Neutrophil (primary cell): ENCODE results near the gene PDZRN3.
"Not testable (repeated sequence)": the region's sequence is repeated elsewhere in the genome, so short reads cannot be mapped to it uniquely, and the experiment has no call there.

ENCODE experiments used
- H3K27ac ChIP-seq: fragments of 200-600 bp; sonication (generic); 2 replicates; pipeline ENCODE4 v1.5.1; 2016; ENCODE audit warnings: mild to moderate bottlenecking, moderate library complexity
- H3K27me3 ChIP-seq: fragments of 200-600 bp; sonication (generic); 2 replicates; pipeline ENCODE4 v1.6.0; 2016; ENCODE audit warnings: mild to moderate bottlenecking
- H3K36me3 ChIP-seq: fragments of 200-600 bp; sonication (generic); 2 replicates; pipeline ENCODE4 v1.5.1; 2017
- H3K4me1 ChIP-seq, 2 experiments: fragments of 200-600 bp in 1 of 2; sonication (generic) in 1 of 2; 1 replicate in 1 of 2; 2 replicates in 1 of 2; pipeline versions ENCODE4 v1.5.1 to v1.6.1; 2013 to 2016; ENCODE audit warnings: low read depth in 1 of 2, low read length in 1 of 2, mild to moderate bottlenecking in 1 of 2, moderate library complexity in 1 of 2; ENCODE audit not compliant: control insufficient read depth in 1 of 2, insufficient read depth in 1 of 2
- H3K4me3 ChIP-seq, 2 experiments: fragments of 200-600 bp in 1 of 2; sonication (generic) in 1 of 2; 1 replicate in 1 of 2; 2 replicates in 1 of 2; pipeline ENCODE4 v1.5.1; 2013 to 2016; ENCODE audit warnings: low read depth in 1 of 2, low read length in 1 of 2, mild to moderate bottlenecking in 1 of 2, moderate library complexity in 1 of 2
- H3K9me3 ChIP-seq: fragments of 200-600 bp; sonication (generic); 2 replicates; pipeline ENCODE4 v1.5.1; 2016
- TF ChIP-seq, protein P1 (sequence below): fragments of 200-600 bp; sonication (generic); IDR thresholded peaks from 2 replicates; pipeline ENCODE4 v1.5.1; 2016; ENCODE audit warnings: antibody characterized with exemption

PDZRN3 gene

DNA sequence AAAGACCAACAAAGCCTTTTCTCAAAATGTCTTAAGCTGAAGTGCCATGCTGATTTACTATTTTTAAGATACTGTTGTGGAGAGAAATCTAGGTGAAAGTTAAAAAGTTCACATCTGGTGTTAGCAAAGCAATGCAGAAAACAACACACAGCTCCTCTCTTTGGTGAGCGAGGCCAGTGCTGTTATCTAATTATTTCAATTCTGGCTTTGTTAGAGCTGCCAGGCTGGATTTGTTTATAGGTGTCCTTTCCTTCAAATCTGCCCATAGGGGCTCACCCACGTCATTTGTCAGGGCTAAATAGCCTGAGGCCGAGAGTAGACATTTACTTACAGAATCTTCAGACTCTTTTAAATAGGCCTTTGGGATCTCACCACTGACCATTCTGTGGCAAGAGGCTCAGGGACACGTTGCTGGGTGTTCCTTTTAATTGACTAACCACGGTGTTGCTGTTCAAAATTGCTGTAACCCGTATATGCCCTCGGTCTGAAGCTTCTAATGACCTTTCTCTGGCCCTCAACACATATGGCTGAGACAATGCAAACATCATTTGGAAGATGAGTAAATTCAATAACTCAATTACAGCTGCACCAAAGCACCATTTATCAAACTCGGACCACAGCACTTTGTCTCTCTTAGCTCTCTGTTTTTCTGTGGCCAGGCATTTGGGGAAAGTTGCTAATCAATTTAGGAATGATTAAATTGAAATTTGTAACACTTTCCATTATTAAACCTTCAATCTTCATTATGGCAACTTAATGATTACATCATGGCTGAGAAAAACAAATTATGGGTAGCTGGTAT is 152.6 kb downstream of the PDZRN3 start:
- peaks cover 23% of the 10 kb centered on the region for H3K27me3 ChIP-seq
- no peaks in the 10 kb centered on the region for H3K36me3 ChIP-seq
- TF ChIP-seq, protein P1, sequence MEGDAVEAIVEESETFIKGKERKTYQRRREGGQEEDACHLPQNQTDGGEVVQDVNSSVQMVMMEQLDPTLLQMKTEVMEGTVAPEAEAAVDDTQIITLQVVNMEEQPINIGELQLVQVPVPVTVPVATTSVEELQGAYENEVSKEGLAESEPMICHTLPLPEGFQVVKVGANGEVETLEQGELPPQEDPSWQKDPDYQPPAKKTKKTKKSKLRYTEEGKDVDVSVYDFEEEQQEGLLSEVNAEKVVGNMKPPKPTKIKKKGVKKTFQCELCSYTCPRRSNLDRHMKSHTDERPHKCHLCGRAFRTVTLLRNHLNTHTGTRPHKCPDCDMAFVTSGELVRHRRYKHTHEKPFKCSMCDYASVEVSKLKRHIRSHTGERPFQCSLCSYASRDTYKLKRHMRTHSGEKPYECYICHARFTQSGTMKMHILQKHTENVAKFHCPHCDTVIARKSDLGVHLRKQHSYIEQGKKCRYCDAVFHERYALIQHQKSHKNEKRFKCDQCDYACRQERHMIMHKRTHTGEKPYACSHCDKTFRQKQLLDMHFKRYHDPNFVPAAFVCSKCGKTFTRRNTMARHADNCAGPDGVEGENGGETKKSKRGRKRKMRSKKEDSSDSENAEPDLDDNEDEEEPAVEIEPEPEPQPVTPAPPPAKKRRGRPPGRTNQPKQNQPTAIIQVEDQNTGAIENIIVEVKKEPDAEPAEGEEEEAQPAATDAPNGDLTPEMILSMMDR, result no peak
- no peak overlapping the region for H3K27ac ChIP-seq
- H3K4me3 ChIP-seq, result no peak overlapping the region
- no peaks in the 10 kb centered on the region for H3K4me1 ChIP-seq
- H3K9me3 ChIP-seq, result no peaks in the 10 kb centered on the region

DNA sequence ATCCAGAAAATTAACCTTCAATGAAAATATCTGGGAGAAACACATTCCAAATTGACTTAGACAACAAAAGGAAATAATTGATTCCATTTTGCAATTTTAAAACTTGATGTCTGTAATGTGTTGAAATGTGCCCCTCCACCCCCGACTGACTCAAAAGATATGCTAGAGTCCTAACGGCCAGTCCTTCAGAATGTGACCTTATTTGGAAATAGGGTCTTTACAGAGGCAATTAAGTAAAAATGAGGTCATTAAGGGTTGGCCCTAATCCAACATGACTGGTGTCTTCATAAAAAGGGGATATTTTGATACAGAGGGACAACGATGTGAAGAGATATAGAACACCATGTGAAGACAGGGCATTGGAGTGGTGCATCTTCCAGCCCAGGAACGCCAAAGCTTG is 153.9 kb downstream of the PDZRN3 start:
- TF ChIP-seq, protein P1, result no peak
- Histone ChIP-seq H3K27me3 (peaks cover 27% of the 10 kb centered on the region), H3K4me1 (no peaks in the 10 kb centered on the region), H3K4me3 (no peak overlapping the region), H3K27ac (no peak overlapping the region), H3K9me3 (no peaks in the 10 kb centered on the region), H3K36me3 (no peaks in the 10 kb centered on the region)

DNA sequence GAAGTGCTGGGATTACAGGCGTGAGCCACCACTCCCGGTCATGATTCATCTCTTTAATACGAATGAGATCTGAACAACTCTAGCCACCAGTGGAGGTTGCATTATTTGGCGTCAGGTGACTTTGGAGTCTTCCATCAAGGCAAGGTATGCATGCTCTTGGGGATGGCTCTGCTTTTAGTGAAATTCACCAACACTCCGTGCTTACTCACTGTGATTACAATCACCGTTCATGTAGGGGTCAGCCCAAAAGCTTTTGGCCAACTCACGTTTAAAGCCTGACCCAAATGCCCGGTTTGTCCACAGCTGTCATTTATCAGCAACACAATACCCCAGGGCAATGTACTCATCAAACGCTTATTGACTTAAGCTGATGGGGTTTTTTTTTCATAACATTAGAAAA is 155.4 kb downstream of the PDZRN3 start:
- TF ChIP-seq, protein P1, result no peak
- H3K27me3 ChIP-seq, result peaks cover 12% of the 10 kb centered on the region
- H3K9me3 ChIP-seq, result no peaks in the 10 kb centered on the region
- H3K36me3 ChIP-seq, result no peaks in the 10 kb centered on the region
- no peaks in the 10 kb centered on the region for H3K4me1 ChIP-seq
- H3K27ac ChIP-seq, result no peak overlapping the region
- no peak overlapping the region for H3K4me3 ChIP-seq

GRCh38 chr3:73467211-73467610 is 157.5 kb downstream of the PDZRN3 start:
- H3K4me1 ChIP-seq, result no peaks in the 10 kb centered on the region
- H3K27me3 ChIP-seq, result peaks cover 7% of the 10 kb centered on the region
- TF ChIP-seq, protein P1, result no peak
- no peaks in the 10 kb centered on the region for H3K36me3 ChIP-seq
- H3K27ac ChIP-seq, result no peak overlapping the region
- H3K4me3 ChIP-seq, result no peak overlapping the region
- H3K9me3 ChIP-seq, result no peaks in the 10 kb centered on the region

DNA sequence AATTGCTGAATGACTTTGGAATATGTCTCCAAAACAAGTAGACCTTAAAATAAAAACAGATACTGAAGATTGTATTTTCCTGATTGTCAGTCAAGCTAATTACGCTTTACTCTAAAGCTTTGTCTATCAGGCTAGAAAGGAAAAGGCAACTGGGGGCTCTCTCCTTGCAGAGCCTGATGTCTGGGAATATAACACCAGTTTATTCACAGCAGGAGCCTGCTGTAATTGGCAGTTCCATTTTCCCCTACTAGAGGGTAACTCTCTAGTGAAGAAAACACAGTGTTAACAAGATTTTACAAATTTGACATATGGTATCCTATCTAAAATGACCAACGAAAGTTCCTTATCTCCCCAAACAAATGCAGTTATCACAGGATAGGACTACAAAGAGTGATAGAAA is 158.8 kb downstream of the PDZRN3 start:
- Histone ChIP-seq H3K4me3 (no peak overlapping the region), H3K4me1 (no peaks in the 10 kb centered on the region), H3K27ac (no peak overlapping the region), H3K36me3 (no peaks in the 10 kb centered on the region), H3K9me3 (no peaks in the 10 kb centered on the region), H3K27me3 (peaks cover 7% of the 10 kb centered on the region)
- TF ChIP-seq, protein P1, result no peak

- H3K27me3 ChIP-seq, H3K4me3 ChIP-seq, H3K9me3 ChIP-seq, H3K4me1 ChIP-seq, H3K36me3 ChIP-seq, H3K27ac ChIP-seq: not testable (repeated sequence)
Measured at GRCh38 chr3:73464126-73464525, 160.6 kb downstream of the PDZRN3 start.
